Liver (tissue), 3 donors: ENCODE measurements around the gene JPT2.

ENCODE experiments used
- CTCF ChIP-seq: fragments of 150-350 bp; IDR thresholded peaks from 2 replicates; pipeline ENCODE4 v1.5.1; 2017; ENCODE audit warnings: improper control_type of control experiment, low read depth, low read length; ENCODE audit not compliant: missing input control
- EGR1 ChIP-seq, 2 donors: IDR thresholded peaks; 2 replicates each; pipeline ENCODE4 v1.6.1; 2016 to 2018; ENCODE audit warnings: antibody characterized with exemption in 2 of 2, low read depth in 2 of 2
- FOXA1 ChIP-seq: IDR thresholded peaks from 2 replicates; pipeline ENCODE4 v1.6.1; 2016; ENCODE audit warnings: antibody characterized with exemption
- GABPA ChIP-seq, 2 donors: IDR thresholded peaks in 1 of 2; conservative IDR thresholded peaks in 1 of 2; 2 replicates each; pipeline ENCODE4 v1.6.1; 2016; ENCODE audit warnings: antibody characterized with exemption in 2 of 2, mild to moderate bottlenecking in 1 of 2, moderate library complexity in 1 of 2
- JUND ChIP-seq, 2 donors: IDR thresholded peaks; 2 replicates each; pipeline ENCODE4 v1.6.1; 2016; ENCODE audit warnings: antibody characterized with exemption in 2 of 2
- RAD21 ChIP-seq, 2 donors: IDR thresholded peaks; 2 replicates each; pipeline ENCODE4 v1.6.1; 2016; ENCODE audit warnings: antibody characterized with exemption in 2 of 2, mild to moderate bottlenecking in 2 of 2
- SP1 ChIP-seq: IDR thresholded peaks from 2 replicates; pipeline ENCODE4 v1.6.1; 2018; ENCODE audit warnings: antibody characterized with exemption, mild to moderate bottlenecking
- TAF1 ChIP-seq: conservative IDR thresholded peaks from 2 replicates; pipeline ENCODE4 v1.6.1; 2016; ENCODE audit warnings: antibody characterized with exemption, mild to moderate bottlenecking
- YY1 ChIP-seq: IDR thresholded peaks from 2 replicates; pipeline ENCODE4 v1.6.1; 2016; ENCODE audit warnings: antibody characterized with exemption, mild to moderate bottlenecking
- ZBTB33 ChIP-seq: IDR thresholded peaks from 2 replicates; pipeline ENCODE4 v1.6.1; 2016; ENCODE audit warnings: antibody characterized with exemption
- TF ChIP-seq, protein P1 (sequence below): IDR thresholded peaks from 2 replicates; pipeline ENCODE4 v1.6.1; 2016; ENCODE audit warnings: antibody characterized with exemption
- TF ChIP-seq, protein P2 (sequence below): IDR thresholded peaks from 2 replicates; pipeline ENCODE4 v1.6.1; 2016; ENCODE audit warnings: antibody characterized with exemption
- TF ChIP-seq, protein P3 (sequence below): IDR thresholded peaks from 2 replicates; pipeline ENCODE4 v1.6.1; 2016; ENCODE audit warnings: antibody characterized with exemption, mild to moderate bottlenecking
- donor health status: healthy.
- donor health status: healthy.

GRCh38 chr16:1701216-1701878, 23.3 kb downstream of the JPT2 start:
- TF ChIP-seq RAD21 (IDR thresholded peaks at IDR 0.05): no peak
- TF ChIP-seq CTCF: no peak
- TF ChIP-seq, protein P1, sequence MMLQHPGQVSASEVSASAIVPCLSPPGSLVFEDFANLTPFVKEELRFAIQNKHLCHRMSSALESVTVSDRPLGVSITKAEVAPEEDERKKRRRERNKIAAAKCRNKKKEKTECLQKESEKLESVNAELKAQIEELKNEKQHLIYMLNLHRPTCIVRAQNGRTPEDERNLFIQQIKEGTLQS: no peak
- TF ChIP-seq, protein P2, sequence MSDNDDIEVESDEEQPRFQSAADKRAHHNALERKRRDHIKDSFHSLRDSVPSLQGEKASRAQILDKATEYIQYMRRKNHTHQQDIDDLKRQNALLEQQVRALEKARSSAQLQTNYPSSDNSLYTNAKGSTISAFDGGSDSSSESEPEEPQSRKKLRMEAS: no peak
- no peak for TF ChIP-seq JUND (IDR thresholded peaks at IDR 0.05)
- TF ChIP-seq, protein P3, sequence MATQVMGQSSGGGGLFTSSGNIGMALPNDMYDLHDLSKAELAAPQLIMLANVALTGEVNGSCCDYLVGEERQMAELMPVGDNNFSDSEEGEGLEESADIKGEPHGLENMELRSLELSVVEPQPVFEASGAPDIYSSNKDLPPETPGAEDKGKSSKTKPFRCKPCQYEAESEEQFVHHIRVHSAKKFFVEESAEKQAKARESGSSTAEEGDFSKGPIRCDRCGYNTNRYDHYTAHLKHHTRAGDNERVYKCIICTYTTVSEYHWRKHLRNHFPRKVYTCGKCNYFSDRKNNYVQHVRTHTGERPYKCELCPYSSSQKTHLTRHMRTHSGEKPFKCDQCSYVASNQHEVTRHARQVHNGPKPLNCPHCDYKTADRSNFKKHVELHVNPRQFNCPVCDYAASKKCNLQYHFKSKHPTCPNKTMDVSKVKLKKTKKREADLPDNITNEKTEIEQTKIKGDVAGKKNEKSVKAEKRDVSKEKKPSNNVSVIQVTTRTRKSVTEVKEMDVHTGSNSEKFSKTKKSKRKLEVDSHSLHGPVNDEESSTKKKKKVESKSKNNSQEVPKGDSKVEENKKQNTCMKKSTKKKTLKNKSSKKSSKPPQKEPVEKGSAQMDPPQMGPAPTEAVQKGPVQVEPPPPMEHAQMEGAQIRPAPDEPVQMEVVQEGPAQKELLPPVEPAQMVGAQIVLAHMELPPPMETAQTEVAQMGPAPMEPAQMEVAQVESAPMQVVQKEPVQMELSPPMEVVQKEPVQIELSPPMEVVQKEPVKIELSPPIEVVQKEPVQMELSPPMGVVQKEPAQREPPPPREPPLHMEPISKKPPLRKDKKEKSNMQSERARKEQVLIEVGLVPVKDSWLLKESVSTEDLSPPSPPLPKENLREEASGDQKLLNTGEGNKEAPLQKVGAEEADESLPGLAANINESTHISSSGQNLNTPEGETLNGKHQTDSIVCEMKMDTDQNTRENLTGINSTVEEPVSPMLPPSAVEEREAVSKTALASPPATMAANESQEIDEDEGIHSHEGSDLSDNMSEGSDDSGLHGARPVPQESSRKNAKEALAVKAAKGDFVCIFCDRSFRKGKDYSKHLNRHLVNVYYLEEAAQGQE: no peak
- TF ChIP-seq YY1: no peak
- TF ChIP-seq EGR1 (IDR thresholded peaks at IDR 0.05; ENCODE audit: low read depth in 2 of 2): no peak
- TF ChIP-seq TAF1: no peak
- no peak for TF ChIP-seq ZBTB33
- no peak for TF ChIP-seq GABPA (IDR thresholded peaks at IDR 0.05 in 1 of 2, conservative IDR thresholded peaks at IDR 0.05 in 1 of 2)
- TF ChIP-seq FOXA1: no peak
- TF ChIP-seq SP1: no peak
